IPS-NIHi7 (cell line): ENCODE results near the gene ZNF785.
"Not testable (repeated sequence)": the region's sequence is repeated elsewhere in the genome, so short reads cannot be mapped to it uniquely, and the experiment has no call there.

Experiments used
- DNase-seq: peaks from one replicate; pipeline ENCODE4 v3.0.0; 2012; ENCODE audit warnings: mixed read lengths; ENCODE audit errors: extremely low spot score

The ZNF785 gene

GRCh38 chr16:30539986-30540526 lies 45.4 kb downstream of the ZNF785 start:
- not testable (repeated sequence) for DNase-seq

- no peak for DNase-seq
These were observed 46.2 kb downstream of the ZNF785 start for GRCh38 chr16:30539000-30539964.

- DNase-seq: not testable (repeated sequence)
These were observed 49.0 kb downstream of the ZNF785 start for GRCh38 chr16:30536391-30537024.

GRCh38 chr16:30535777-30536190 lies 49.7 kb downstream of the ZNF785 start:
- peak; percentile 80 for DNase-seq

- no peak for DNase-seq
These were observed 50.3 kb downstream of the ZNF785 start for GRCh38 chr16:30535106-30535776.

- DNase-seq: peak; percentile 87
These were observed 51.0 kb downstream of the ZNF785 start, which contains the start of gene ZNF747 for GRCh38 chr16:30534368-30535105. TSS of gene ZNF747 (minus strand) at chr16:30534858. CDS start at chr16:30534679, 179 bp downstream.

DNA sequence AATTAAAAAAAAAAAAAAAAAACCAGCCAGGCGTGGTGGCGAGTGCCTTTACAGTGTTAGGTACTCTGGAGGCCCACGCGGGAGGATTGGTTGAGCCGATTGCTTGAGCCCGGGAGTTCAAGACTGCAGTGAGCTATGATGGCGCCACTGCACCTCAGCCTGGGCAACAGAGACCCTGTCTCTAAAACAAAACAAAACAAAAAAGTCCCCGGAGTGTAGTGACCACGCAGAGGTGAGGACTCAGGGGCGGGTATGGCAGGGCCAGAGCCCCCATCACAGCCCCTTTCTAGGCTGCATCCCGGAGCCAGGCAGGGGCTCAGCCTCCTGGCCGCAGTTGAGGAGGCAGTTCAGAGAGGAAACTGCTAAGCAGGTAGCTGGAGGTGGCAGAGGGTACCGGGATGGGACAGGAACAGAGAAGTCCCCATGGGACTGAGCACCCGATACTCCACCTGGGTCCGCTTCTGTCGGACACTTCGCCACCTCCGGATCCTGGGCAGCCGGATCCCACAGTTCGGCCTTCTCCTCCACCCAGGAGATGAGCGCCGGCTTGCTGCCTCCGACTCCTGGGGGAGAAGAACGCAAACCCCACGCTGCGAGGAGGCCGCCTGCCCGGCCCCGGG lies 51.6 kb downstream of the ZNF785 start:
- DNase-seq: no peak

- no peak for DNase-seq
These were observed 52.4 kb downstream of the ZNF785 start for GRCh38 chr16:30533146-30533522.

GRCh38 chr16:30532285-30533145 lies 53.0 kb downstream of the ZNF785 start:
- no peak for DNase-seq
